Forelimb muscle (tissue), 1 donor: ENCODE data around the gene CORO2A. TPM values are rescaled to one million over a fixed set of nuclear protein-coding genes. Genes with fewer than 3 reads are reported as not detected.

Source experiments
- DNase-seq: peaks from one replicate; pipeline ENCODE4 v3.0.0-alpha.2; 2013; ENCODE audit warnings: low read depth
- polyA plus RNA-seq: library from polyadenylated mRNA; unstranded; fragments of 120-200 nt; gene quantifications from one replicate; pipeline ENCODE4 v1.2.1, GENCODE V29; 2013; ENCODE audit not compliant: insufficient read length

The CORO2A gene
- polyA plus RNA-seq, 1 donor, result 0.32 TPM

- no peak for DNase-seq
These were observed 27.4 kb upstream of the CORO2A start for GRCh38 chr9:98219794-98220370.

GRCh38 chr9:98219364-98219716 lies 26.9 kb upstream of the CORO2A start:
- no peak for DNase-seq

- DNase-seq, result no peak
These were observed 26.3 kb upstream of the CORO2A start for GRCh38 chr9:98218562-98219363.

DNA sequence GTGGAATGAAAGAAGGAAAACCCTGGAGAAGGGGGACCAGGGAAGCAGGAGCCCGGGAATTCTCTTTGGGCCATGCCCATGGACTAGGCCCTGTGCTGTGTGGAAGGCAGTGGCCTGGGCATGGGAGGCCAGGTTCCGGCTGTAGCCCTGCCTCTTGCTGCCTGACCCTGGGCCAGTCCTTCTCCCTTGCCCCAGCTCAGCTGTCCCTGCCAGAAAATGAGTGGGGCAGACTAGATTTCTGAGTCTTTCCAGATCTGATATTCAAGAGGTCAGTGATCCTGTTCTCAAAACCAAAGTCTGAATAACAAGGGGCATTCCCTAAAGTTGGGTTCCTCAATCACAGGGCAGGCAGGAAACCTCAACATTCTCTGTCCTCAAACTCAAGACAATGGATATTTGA lies 24.8 kb upstream of the CORO2A start:
- no peak for DNase-seq

DNA sequence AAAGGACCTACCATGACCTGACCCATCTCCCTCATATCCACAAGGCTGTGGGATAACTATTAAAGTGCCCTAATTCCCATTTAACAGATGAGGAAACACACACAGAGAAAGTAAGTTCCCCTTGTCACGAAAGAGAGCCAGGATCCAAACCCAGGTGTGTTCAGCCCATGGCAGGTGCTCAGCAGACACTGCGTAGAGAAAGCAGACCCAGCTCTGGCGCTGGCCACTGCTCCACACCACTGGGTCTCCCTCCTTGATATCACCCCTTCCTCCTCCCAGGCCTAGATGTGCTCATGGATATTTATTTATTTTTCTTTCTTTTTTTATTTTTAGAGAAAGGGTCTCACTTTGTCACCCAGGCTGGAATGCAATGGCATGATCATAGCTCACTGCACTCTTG lies 24.0 kb upstream of the CORO2A start:
- DNase-seq, result no peak

DNA sequence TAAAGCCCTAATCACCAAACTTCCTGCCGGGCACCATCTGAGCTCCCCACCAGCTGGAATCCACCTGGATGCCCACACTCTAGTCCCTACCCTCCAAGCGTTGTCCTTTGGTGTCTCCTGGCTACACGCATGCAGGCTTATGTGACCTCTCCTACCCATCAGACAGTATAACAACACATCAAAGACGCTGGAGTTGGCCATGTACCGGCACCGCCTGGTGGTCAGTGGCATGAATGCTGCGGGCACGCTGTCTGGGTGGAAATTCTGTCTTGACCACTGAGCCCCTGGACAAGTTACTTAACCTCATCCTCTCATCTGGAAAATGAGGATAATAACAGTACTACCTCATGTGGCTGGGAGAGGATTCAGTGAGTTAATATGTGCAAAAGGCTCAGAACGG lies 23.4 kb upstream of the CORO2A start:
- DNase-seq, result no peak

GRCh38 chr9:98215271-98215670 lies 22.8 kb upstream of the CORO2A start:
- DNase-seq, result no peak

DNA sequence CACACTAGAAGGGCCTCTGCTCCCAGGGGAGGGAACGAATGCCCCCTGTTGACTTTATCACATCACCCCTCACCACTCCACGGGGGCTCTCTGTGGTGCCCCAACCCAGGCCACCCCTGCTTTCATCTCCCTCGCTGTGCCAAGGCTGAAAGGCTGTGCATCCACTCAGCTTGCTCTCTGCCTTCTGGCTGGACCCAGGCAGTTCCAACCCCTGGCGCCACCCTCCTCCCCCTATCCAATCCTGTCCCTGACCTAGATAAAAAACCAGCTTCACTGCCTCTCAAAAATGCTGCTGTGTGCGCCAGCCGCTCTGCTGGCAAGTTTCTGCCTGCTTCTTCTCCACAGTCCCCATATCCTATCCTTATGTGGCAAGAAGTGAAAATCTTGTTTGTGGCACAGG lies 22.4 kb upstream of the CORO2A start:
- no peak for DNase-seq

DNA sequence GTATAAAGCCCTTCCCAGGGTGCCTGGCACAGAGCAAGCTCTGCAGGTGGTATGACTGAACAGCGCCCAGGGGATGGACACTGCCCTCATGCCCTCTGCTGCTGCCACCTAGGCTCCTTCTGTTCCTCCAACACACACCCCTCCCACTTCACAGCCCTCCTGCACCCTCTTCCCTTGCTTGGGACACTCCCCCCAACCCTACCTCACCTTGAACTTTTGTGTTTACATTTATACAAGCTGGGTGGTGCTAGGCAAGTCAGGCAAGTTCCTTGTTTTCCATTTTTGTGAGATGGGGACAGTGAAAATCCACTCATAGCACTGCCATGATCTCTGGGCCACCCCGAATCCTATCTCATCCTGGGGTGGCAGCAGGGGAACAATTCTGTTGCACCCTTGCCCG lies 18.8 kb upstream of the CORO2A start:
- DNase-seq, result no peak

- no peak for DNase-seq
These were observed 18.0 kb upstream of the CORO2A start for GRCh38 chr9:98210435-98210834.

- DNase-seq, result no peak
These were observed 17.1 kb upstream of the CORO2A start for GRCh38 chr9:98209530-98209929.

DNA sequence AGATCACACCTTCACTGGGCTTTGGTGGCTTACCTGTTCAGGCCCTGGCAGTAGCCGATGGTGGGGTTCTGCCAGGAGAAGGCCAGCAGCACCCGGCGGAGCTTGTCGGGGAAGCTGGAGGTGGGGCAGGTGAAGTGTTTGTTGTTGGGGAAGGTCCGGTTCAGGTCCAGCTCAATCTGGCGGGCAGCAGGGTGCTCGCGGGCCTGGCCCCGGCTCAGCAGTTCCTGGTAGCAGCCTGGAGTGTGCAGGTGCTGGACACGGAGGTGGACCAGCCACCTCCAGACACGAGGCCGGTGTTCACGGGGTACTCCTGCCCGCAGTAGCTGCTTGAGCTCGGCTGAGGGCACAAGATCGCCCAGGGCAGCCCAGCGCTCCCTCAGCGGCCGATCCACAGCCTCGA lies 16.2 kb upstream of the CORO2A start:
- no peak for DNase-seq

DNA sequence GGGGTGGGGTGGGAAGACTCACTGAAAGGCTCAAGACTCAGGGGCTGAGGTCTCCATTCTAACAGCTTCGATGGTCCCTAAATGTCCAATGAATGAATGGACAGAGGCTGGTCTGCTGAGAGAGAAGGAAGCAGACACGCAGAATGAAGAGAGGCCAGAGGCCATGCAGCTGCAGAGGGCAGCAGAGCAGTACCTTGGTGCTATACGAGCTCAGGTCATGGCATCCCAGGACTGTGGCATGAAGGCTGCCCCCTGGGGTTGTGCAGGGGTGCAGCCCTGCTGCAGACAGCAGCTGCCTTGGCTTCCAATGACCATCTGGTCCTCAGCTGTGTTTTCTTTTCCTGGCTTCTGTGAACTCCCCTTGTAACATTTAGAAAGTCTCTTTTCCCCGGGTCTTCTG lies 15.2 kb upstream of the CORO2A start:
- DNase-seq, result no peak

DNA sequence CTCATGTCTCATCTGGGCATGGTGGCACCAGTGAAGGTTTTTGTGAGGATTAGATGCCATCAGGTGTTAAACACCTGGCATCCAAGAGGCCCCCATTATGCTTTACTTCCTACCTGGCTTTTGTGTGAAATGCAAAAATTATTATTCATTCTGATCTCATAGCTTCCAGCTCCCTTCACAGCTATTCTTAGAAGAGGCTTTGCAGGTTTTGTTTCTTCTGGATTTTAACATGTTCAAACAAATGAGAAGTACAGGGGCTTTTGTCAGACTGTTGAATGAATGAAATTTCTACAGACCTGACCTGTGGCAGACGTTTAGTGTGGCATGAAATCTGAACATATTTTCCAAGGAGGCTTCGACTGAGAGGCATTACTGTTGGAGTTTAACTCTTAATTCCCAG lies 14.3 kb upstream of the CORO2A start:
- no peak for DNase-seq

DNA sequence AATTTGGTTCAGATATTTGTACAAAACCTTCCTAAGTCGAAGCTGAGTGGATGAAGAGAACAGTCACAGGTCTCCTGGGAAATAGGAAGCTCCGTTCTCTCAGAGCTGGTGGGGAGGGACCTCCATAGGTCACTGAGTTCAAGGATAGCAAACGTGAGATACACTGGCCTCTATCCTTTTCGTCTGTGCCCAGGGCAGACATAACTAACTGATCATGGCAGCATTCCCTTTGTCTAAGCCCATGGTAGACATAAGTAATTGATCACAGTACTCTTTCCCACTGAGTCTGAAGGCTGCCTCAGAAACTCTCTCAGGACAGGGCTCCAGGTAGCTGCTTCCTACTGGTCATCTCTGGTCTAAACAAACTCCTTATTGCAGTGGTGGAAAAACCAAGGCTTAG lies 12.3 kb upstream of the CORO2A start:
- DNase-seq, result no peak

- DNase-seq, result no peak
These were observed 10.7 kb upstream of the CORO2A start for GRCh38 chr9:98203153-98203552.

DNA sequence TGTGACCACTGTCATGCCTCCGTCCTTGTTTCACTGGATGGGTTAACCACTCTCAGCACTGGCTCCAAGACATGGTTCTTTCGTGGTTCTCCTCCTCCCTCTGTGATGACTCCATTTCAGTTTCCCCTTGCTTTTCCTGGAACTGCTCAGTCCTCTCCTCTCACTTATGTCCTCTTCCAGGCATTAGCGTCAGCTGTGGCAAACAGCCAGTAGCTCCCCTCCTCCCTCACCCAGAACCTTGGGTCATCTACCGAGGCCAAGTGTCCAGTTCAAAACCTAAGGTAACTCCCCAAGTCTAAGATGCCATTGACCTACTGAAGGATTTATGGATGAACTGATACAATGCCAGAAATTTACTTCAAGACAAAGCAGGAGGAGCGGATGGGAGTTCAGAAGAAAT lies 9.8 kb upstream of the CORO2A start:
- DNase-seq, result no peak

DNA sequence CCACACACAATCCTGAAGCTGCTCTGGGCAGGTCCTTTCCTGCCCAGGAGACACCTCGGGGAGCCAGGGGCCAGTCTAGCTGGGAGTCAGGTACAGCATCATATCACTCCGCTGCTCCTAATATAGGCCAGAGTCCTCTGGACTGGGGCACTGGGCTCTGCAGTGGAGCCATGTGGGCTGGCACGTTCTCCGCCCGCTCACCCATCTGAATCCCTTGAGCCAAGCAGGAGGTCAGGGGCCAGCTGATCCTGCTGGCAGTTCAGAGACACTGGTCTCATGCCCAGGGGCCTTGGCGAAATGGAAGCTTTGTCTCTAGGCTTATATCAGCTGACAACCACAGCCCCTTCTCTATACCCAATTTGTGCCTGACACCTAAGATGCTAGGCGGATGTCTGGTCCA lies 9.3 kb upstream of the CORO2A start:
- DNase-seq, result no peak

DNA sequence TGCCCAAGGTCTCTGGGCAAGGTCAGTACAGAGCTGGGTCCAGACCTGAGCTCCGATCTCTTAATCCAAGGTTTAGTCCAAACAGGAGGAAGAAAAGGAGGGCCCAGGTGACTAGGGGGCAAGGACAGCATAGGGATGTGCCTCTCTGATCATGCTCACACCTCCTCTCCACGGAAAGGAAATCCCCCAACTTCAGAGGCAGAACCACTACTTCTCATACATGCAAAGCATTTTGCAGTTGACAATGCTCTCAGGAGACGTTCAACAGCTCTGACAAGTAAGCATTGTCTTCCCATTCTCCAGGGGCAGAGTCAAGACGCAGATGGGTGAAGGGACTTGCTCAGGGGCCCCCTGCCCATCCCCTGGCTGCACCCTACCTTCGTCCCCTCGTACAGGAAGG lies 8.7 kb upstream of the CORO2A start:
- no peak for DNase-seq

- DNase-seq, result no peak
These were observed 7.1 kb upstream of the CORO2A start for GRCh38 chr9:98199388-98200033.

- DNase-seq, result no peak
These were observed 3.2 kb upstream of the CORO2A start for GRCh38 chr9:98195671-98196070.

- DNase-seq, result no peak
These were observed 1.0 kb upstream of the CORO2A start for GRCh38 chr9:98193336-98193944.
